ENCODE data around the gene RBFOX2. TPM values are rescaled to one million over a fixed set of nuclear protein-coding genes. Genes with fewer than 3 reads are reported as not detected.
A peak's percentile ranks its signal among the peaks of the same experiment; 100 is the strongest.
"Not testable (repeated sequence)": the region's sequence is repeated elsewhere in the genome, so short reads cannot be mapped to it uniquely, and the experiment has no call there.

The RBFOX2 gene
- total and polyA plus RNA-seq, 2 experiments from 2014 or later = 299 to 339 TPM

- Histone ChIP-seq H3K27me3 (no peaks in the 10 kb centered on the region), H3K36me3 (no peaks in the 10 kb centered on the region), H3K27ac (no peak overlapping the region), H3K9me3 (ENCODE audit: low read depth) (no peaks in the 10 kb centered on the region), H3K4me1 (ENCODE audit: low read depth) (peaks cover 11% of the 10 kb centered on the region), H3K4me3 (no peak overlapping the region)
- DNase-seq (ENCODE audit: low read depth in 1 of 2, low spot score in 1 of 2) = no peak
- TF ChIP-seq, protein P1, sequence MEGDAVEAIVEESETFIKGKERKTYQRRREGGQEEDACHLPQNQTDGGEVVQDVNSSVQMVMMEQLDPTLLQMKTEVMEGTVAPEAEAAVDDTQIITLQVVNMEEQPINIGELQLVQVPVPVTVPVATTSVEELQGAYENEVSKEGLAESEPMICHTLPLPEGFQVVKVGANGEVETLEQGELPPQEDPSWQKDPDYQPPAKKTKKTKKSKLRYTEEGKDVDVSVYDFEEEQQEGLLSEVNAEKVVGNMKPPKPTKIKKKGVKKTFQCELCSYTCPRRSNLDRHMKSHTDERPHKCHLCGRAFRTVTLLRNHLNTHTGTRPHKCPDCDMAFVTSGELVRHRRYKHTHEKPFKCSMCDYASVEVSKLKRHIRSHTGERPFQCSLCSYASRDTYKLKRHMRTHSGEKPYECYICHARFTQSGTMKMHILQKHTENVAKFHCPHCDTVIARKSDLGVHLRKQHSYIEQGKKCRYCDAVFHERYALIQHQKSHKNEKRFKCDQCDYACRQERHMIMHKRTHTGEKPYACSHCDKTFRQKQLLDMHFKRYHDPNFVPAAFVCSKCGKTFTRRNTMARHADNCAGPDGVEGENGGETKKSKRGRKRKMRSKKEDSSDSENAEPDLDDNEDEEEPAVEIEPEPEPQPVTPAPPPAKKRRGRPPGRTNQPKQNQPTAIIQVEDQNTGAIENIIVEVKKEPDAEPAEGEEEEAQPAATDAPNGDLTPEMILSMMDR (IDR thresholded peaks at IDR 0.05; ENCODE audit: low read depth, low read length) = no peak
These were observed 32.0 kb downstream of the RBFOX2 start for GRCh38 chr22:35996596-35996995.

- no peaks in the 10 kb centered on the region for H3K9me3 ChIP-seq (ENCODE audit: low read depth)
- H3K27ac ChIP-seq = peak overlapping the region; percentile 21
- H3K27me3 ChIP-seq = no peaks in the 10 kb centered on the region
- no peaks in the 10 kb centered on the region for H3K36me3 ChIP-seq
- peak in 1 of 2 donors; percentile 97 for DNase-seq (ENCODE audit: low read depth in 1 of 2, low spot score in 1 of 2)
- no peak overlapping the region for H3K4me3 ChIP-seq
- TF ChIP-seq, protein P1 (IDR thresholded peaks at IDR 0.05; ENCODE audit: low read depth, low read length) = no peak
- H3K4me1 ChIP-seq (ENCODE audit: low read depth) = peaks cover 6% of the 10 kb centered on the region
These were observed 32.9 kb downstream of the RBFOX2 start for GRCh38 chr22:35995772-35996171.

DNA sequence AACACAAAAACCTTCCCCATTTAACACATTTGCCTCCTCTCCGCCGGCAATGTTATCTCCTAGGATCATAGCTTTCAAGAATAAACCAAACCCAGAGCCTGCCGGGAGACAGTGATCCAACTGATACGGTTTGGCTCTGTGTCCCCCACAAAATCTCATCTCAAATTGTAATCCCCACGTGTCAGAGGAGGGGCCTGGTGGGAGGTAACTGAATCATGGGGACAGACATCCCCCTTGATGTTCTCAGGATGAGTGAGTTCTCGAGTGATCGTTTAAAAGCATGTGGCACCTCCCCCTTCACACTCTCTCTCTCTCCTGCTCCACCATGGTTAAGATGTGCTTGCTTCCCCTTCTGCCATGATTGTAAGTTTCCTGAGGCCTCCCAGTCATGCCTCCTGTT, 33.3 kb downstream of the RBFOX2 start:
- TF ChIP-seq, protein P1 (IDR thresholded peaks at IDR 0.05; ENCODE audit: low read depth, low read length) = no peak
- no peaks in the 10 kb centered on the region for H3K36me3 ChIP-seq
- H3K27me3 ChIP-seq = no peaks in the 10 kb centered on the region
- peak overlapping the region; percentile 21 for H3K27ac ChIP-seq
- H3K4me3 ChIP-seq = no peak overlapping the region
- peaks cover 2% of the 10 kb centered on the region for H3K4me1 ChIP-seq (ENCODE audit: low read depth)
- no peak for DNase-seq (ENCODE audit: low read depth in 1 of 2, low spot score in 1 of 2)
- H3K9me3 ChIP-seq (ENCODE audit: low read depth) = no peaks in the 10 kb centered on the region

- not testable (repeated sequence) for H3K36me3 ChIP-seq; H3K27ac ChIP-seq; H3K4me1 ChIP-seq (ENCODE audit: low read depth); H3K27me3 ChIP-seq; H3K4me3 ChIP-seq; DNase-seq (ENCODE audit: low read depth in 1 of 2, low spot score in 1 of 2); H3K9me3 ChIP-seq (ENCODE audit: low read depth)
These were observed 34.9 kb downstream of the RBFOX2 start for GRCh38 chr22:35993727-35994126.

DNA sequence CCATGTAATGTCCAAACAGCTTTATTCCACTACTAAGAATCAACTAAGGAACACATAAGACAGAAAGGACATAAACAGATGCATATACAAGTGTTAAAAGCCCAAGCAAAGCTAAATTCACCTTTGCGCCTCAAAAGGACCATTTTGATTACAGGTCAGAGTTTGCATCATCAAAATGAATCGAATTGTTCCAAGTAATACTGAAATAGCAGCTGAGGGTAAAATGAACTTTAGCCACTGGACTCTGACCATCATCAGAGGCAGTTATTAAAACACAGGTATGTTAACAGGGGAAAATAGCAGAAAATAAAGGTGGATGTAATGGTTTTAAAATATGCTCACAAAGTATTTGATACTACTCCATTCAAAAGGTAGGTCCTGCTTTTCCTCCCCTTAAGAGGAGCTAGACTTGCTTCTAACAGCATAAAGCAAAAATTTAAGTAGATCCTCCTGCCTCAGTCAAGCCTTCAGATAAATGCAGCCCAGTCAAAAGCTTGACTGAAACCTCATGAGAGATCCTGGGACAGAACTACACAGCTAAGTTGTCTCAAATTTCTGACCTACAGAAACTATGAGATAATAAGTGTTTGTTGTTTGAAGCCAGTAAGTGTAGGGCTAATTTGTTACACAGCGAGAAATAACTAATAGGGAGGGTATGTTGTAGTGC, 35.4 kb downstream of the RBFOX2 start:
- H3K27ac ChIP-seq = no peak overlapping the region
- peaks cover 2% of the 10 kb centered on the region for H3K4me1 ChIP-seq (ENCODE audit: low read depth)
- H3K9me3 ChIP-seq (ENCODE audit: low read depth) = no peaks in the 10 kb centered on the region
- H3K27me3 ChIP-seq = no peaks in the 10 kb centered on the region
- H3K36me3 ChIP-seq = no peaks in the 10 kb centered on the region
- no peak overlapping the region for H3K4me3 ChIP-seq
- TF ChIP-seq, protein P1 (IDR thresholded peaks at IDR 0.05; ENCODE audit: low read depth, low read length) = no peak
- no peak for DNase-seq (ENCODE audit: low read depth in 1 of 2, low spot score in 1 of 2)

DNA sequence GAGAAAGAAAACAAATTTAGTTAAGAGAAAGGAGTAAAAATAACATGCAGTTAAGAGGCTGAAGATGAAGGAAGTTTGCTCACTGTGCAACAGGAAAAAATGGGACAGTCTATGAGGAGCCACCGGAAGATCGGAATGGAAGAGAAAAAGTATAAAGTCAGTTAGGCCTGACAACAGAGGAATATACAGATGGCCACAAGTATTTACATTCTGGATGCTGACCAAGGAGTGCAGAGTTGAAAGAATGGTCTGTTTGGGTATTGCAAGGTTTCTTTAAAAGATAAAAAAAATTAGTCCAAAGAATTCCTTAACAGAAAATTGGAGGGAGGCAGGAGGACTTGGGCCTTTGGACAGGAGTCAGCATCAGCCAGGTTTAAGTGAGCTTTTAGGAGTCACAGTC, 37.5 kb downstream of the RBFOX2 start:
- Histone ChIP-seq H3K27me3 (no peaks in the 10 kb centered on the region), H3K36me3 (no peaks in the 10 kb centered on the region), H3K4me1 (ENCODE audit: low read depth) (peaks cover 15% of the 10 kb centered on the region), H3K27ac (no peak overlapping the region), H3K9me3 (ENCODE audit: low read depth) (no peaks in the 10 kb centered on the region), H3K4me3 (no peak overlapping the region)
- TF ChIP-seq, protein P1 (IDR thresholded peaks at IDR 0.05; ENCODE audit: low read depth, low read length) = no peak
- DNase-seq (ENCODE audit: low read depth in 1 of 2, low spot score in 1 of 2) = peak in 1 of 2 donors; percentile 85

All from cardiac muscle cell (in vitro differentiated cells and primary cell).